NCI-H2227 treated with DMSO at 0.1 percent for 48 hours (cell line): ENCODE results near the gene ZNF473.

Source experiments
- DNase-seq: peaks from one replicate; lab custom pipeline; 2025; lab: John Stamatoyannopoulos, UW

The ZNF473 gene

GRCh38 chr19:50003810-50004419 lies 21.9 kb upstream of the ZNF473 start:
- no peak for DNase-seq

- DNase-seq = no peak
Measured at GRCh38 chr19:50005428-50005827, 20.4 kb upstream of the ZNF473 start.

- no peak for DNase-seq
Measured at GRCh38 chr19:50007170-50007569, 18.6 kb upstream of the ZNF473 start.

- no peak for DNase-seq
Measured at GRCh38 chr19:50007947-50008346, 17.9 kb upstream of the ZNF473 start.

GRCh38 chr19:50008532-50008931 lies 17.3 kb upstream of the ZNF473 start:
- DNase-seq = no peak

- no peak for DNase-seq
Measured at GRCh38 chr19:50016225-50016807, 9.5 kb upstream of the ZNF473 start.

- DNase-seq = no peak
Measured at GRCh38 chr19:50020481-50020880, 5.3 kb upstream of the ZNF473 start.

- no peak for DNase-seq
Measured at GRCh38 chr19:50022823-50023222, 3.0 kb upstream of the ZNF473 start.

- DNase-seq = peak; percentile 1
Measured at GRCh38 chr19:50024719-50025021, 1.1 kb upstream of the ZNF473 start.

GRCh38 chr19:50025022-50025793 lies 597 bp upstream of the ZNF473 start, which contains the start of gene VRK3:
Gene VRK3, minus strand, starts transcription at chr19:50025372. Its CDS starts 9,210 bp downstream, at chr19:50016162.
- peak; percentile 98 for DNase-seq

GRCh38 chr19:50026550-50026906 lies 723 bp downstream of the ZNF473 start:
- no peak for DNase-seq

- DNase-seq = no peak
Measured at GRCh38 chr19:50030225-50030624, 4.4 kb downstream of the ZNF473 start.

GRCh38 chr19:50030937-50031336 lies 5.1 kb downstream of the ZNF473 start:
- no peak for DNase-seq

GRCh38 chr19:50036908-50037307 lies 11.1 kb downstream of the ZNF473 start:
- no peak for DNase-seq

- DNase-seq = no peak
Measured at GRCh38 chr19:50039968-50040367, 14.2 kb downstream of the ZNF473 start.

GRCh38 chr19:50040967-50041366 lies 15.2 kb downstream of the ZNF473 start:
- no peak for DNase-seq

- DNase-seq = no peak
Measured at GRCh38 chr19:50042363-50043024, 16.7 kb downstream of the ZNF473 start.

- DNase-seq = no peak
Measured at GRCh38 chr19:50043967-50044366, 18.2 kb downstream of the ZNF473 start.

- DNase-seq = no peak
Measured at GRCh38 chr19:50044922-50045321, 19.1 kb downstream of the ZNF473 start.

GRCh38 chr19:50046649-50047503 lies 21.1 kb downstream of the ZNF473 start:
- no peak for DNase-seq

GRCh38 chr19:50047671-50048070 lies 21.9 kb downstream of the ZNF473 start:
- DNase-seq = no peak
